GM06990 (cell line): Measurements from ENCODE around the gene PLXDC2.

Experiments
- DNase-seq: peaks from one replicate; pipeline ENCODE4 v3.0.0-alpha.2; 2011; ENCODE audit not compliant: insufficient read length; ENCODE audit errors: extremely low read depth
- H3K27me3 ChIP-seq: replicated peaks from 2 replicates; pipeline ENCODE4 v1.6.0; 2011; ENCODE audit warnings: low read length; ENCODE audit not compliant: control insufficient read depth, insufficient read depth
- H3K36me3 ChIP-seq: 2 replicates; pipeline ENCODE4 v1.5.1; 2011; ENCODE audit warnings: low read length; ENCODE audit not compliant: control insufficient read depth, insufficient read depth
- H3K4me3 ChIP-seq: replicated peaks from 2 replicates; pipeline ENCODE4 v1.5.1; 2011; ENCODE audit warnings: low read depth, mild to moderate bottlenecking, control low read depth, low read length
- CTCF ChIP-seq: IDR thresholded peaks from 2 replicates; pipeline ENCODE4 v1.5.1; 2011; ENCODE audit warnings: low read length, control low read depth, mild to moderate bottlenecking, inconsistent platforms; ENCODE audit not compliant: insufficient read depth, poor library complexity, severe bottlenecking

PLXDC2 gene

GRCh38 chr10:20073167-20073566 lies 256.9 kb downstream of the PLXDC2 start:
- no peak for DNase-seq
- Histone ChIP-seq H3K36me3 (no peaks in the 10 kb centered on the region), H3K27me3 (no peaks in the 10 kb centered on the region), H3K4me3 (no peak overlapping the region)
- TF ChIP-seq CTCF, result no peak

GRCh38 chr10:20075713-20076112 lies 259.5 kb downstream of the PLXDC2 start:
- Histone ChIP-seq H3K4me3 (no peak overlapping the region), H3K36me3 (no peaks in the 10 kb centered on the region), H3K27me3 (no peaks in the 10 kb centered on the region)
- no peak for DNase-seq
- no peak for TF ChIP-seq CTCF

- no peak for DNase-seq
Observed at GRCh38 chr10:20084451-20084850, 268.2 kb downstream of the PLXDC2 start.

GRCh38 chr10:20085115-20085514 lies 268.9 kb downstream of the PLXDC2 start:
- H3K4me3 ChIP-seq, result no peak overlapping the region
- no peak for TF ChIP-seq CTCF
- no peaks in the 10 kb centered on the region for H3K36me3 ChIP-seq
- DNase-seq, result no peak
- H3K27me3 ChIP-seq, result no peaks in the 10 kb centered on the region

More at GRCh38 chr10:20084451-20084850, 268.2 kb downstream of the PLXDC2 start:
- Histone ChIP-seq H3K27me3 (no peaks in the 10 kb centered on the region), H3K4me3 (no peak overlapping the region), H3K36me3 (no peaks in the 10 kb centered on the region)
- TF ChIP-seq CTCF, result no peak

GRCh38 chr10:20087353-20087752 lies 271.1 kb downstream of the PLXDC2 start:
- TF ChIP-seq CTCF, result no peak
- Histone ChIP-seq H3K4me3 (no peak overlapping the region), H3K27me3 (no peaks in the 10 kb centered on the region), H3K36me3 (no peaks in the 10 kb centered on the region)
- DNase-seq, result no peak

- no peak overlapping the region for H3K4me3 ChIP-seq
- DNase-seq, result no peak
- no peak for TF ChIP-seq CTCF
- no peaks in the 10 kb centered on the region for H3K27me3 ChIP-seq
- H3K36me3 ChIP-seq, result no peaks in the 10 kb centered on the region
Observed at GRCh38 chr10:20088061-20088701, 271.9 kb downstream of the PLXDC2 start.
